GM18951 (cell line): ENCODE results near the gene DHX40.

Experiments used
- POLR2A ChIP-seq: IDR thresholded peaks from 4 replicates; pipeline ENCODE4 v1.6.1; 2011; ENCODE audit warnings: mild to moderate bottlenecking; ENCODE audit not compliant: insufficient read length, insufficient read depth; ENCODE audit errors: extremely low read depth
- in situ Hi-C: fragments of 300-500 bp; cut with MboI; formaldehyde crosslinking; loops from one replicate; pipeline ENCODE4 v1.12.0; 2022; ENCODE audit warnings: low sequenced_read_pairs, mixed read lengths, inconsistent platforms; ENCODE audit not compliant: unreplicated experiment

The DHX40 gene

GRCh38 chr17:59600169-59600568 is 34.8 kb downstream of the DHX40 start:
- in situ Hi-C loops = no loop called here
- TF ChIP-seq POLR2A = no peak

- TF ChIP-seq POLR2A = no peak
- in situ Hi-C loops = no loop called here
These were observed 35.7 kb downstream of the DHX40 start for GRCh38 chr17:59601130-59601529.

- no peak for TF ChIP-seq POLR2A
- in situ Hi-C loops = no loop called here
These were observed 41.7 kb downstream of the DHX40 start for GRCh38 chr17:59607061-59607460.

GRCh38 chr17:59607817-59608403 is 42.5 kb downstream of the DHX40 start:
- in situ Hi-C loops = no loop called here
- TF ChIP-seq POLR2A = no peak

- no peak for TF ChIP-seq POLR2A
- in situ Hi-C loops = no loop called here
These were observed 46.1 kb downstream of the DHX40 start for GRCh38 chr17:59611503-59611902.

- in situ Hi-C loops = no loop called here
- no peak for TF ChIP-seq POLR2A
These were observed 51.0 kb downstream of the DHX40 start for GRCh38 chr17:59616253-59616920.

- in situ Hi-C loops = no loop called here
- TF ChIP-seq POLR2A = no peak
These were observed 51.8 kb downstream of the DHX40 start for GRCh38 chr17:59617156-59617732.

- in situ Hi-C loops = no loop called here
- TF ChIP-seq POLR2A = no peak
These were observed 53.6 kb downstream of the DHX40 start for GRCh38 chr17:59619035-59619297.

- TF ChIP-seq POLR2A = peak; percentile 91
- in situ Hi-C loops = no loop called here
These were observed 54.1 kb downstream of the DHX40 start, which contains the start of gene CLTC for GRCh38 chr17:59619298-59620063. TSS of gene CLTC (plus strand) at chr17:59619895. CDS start at chr17:59620132, 237 bp downstream.

- in situ Hi-C loops = no loop called here
- TF ChIP-seq POLR2A = no peak
These were observed 54.6 kb downstream of the DHX40 start for GRCh38 chr17:59620064-59620359.

- TF ChIP-seq POLR2A = no peak
- in situ Hi-C loops = no loop called here
These were observed 55.3 kb downstream of the DHX40 start for GRCh38 chr17:59620518-59621259.

GRCh38 chr17:59621771-59622170 is 56.4 kb downstream of the DHX40 start:
- in situ Hi-C loops = no loop called here

GRCh38 chr17:59623151-59623550 is 57.7 kb downstream of the DHX40 start:
- in situ Hi-C loops = no loop called here
- no peak for TF ChIP-seq POLR2A

More at GRCh38 chr17:59621771-59622170, 56.4 kb downstream of the DHX40 start:
- no peak for TF ChIP-seq POLR2A
